ENCODE data around the gene GRM7.

Gene GRM7

GRCh38 chr3:7290077-7290825 lies 429.3 kb downstream of the GRM7 start:
- in situ Hi-C loops (cut with MboI; ENCODE audit: low sequenced_read_pairs), result no loop called here

- in situ Hi-C loops (cut with MboI; ENCODE audit: low sequenced_read_pairs), result no loop called here
Observed at GRCh38 chr3:7292362-7292761, 431.4 kb downstream of the GRM7 start.

- in situ Hi-C loops (cut with MboI; ENCODE audit: low sequenced_read_pairs), result no loop called here
Observed at GRCh38 chr3:7293286-7293685, 432.4 kb downstream of the GRM7 start.

- in situ Hi-C loops (cut with MboI; ENCODE audit: low sequenced_read_pairs), result no loop called here
Observed at GRCh38 chr3:7305561-7305960, 444.6 kb downstream of the GRM7 start.

GRCh38 chr3:7306901-7307300 lies 446.0 kb downstream of the GRM7 start:
- in situ Hi-C loops (cut with MboI; ENCODE audit: low sequenced_read_pairs), result no loop called here

- in situ Hi-C loops (cut with MboI; ENCODE audit: low sequenced_read_pairs), result no loop called here
Observed at GRCh38 chr3:7307410-7307809, 446.5 kb downstream of the GRM7 start.

- in situ Hi-C loops (cut with MboI; ENCODE audit: low sequenced_read_pairs), result no loop called here
Observed at GRCh38 chr3:7309641-7310102, 448.8 kb downstream of the GRM7 start.

GRCh38 chr3:7315037-7315436 lies 454.1 kb downstream of the GRM7 start:
- in situ Hi-C loops (cut with MboI; ENCODE audit: low sequenced_read_pairs), result no loop called here

GRCh38 chr3:7322957-7323669 lies 462.2 kb downstream of the GRM7 start:
- in situ Hi-C loops (cut with MboI; ENCODE audit: low sequenced_read_pairs), result no loop called here

GRCh38 chr3:7328339-7328738 lies 467.4 kb downstream of the GRM7 start:
- in situ Hi-C loops (cut with MboI; ENCODE audit: low sequenced_read_pairs), result no loop called here

GRCh38 chr3:7332696-7333095 lies 471.8 kb downstream of the GRM7 start:
- in situ Hi-C loops (cut with MboI; ENCODE audit: low sequenced_read_pairs), result no loop called here

- in situ Hi-C loops (cut with MboI; ENCODE audit: low sequenced_read_pairs), result no loop called here
Observed at GRCh38 chr3:7333125-7333524, 472.2 kb downstream of the GRM7 start.

GRCh38 chr3:7340795-7341194 lies 479.9 kb downstream of the GRM7 start:
- in situ Hi-C loops (cut with MboI; ENCODE audit: low sequenced_read_pairs), result no loop called here

GRCh38 chr3:7346364-7346763 lies 485.4 kb downstream of the GRM7 start:
- in situ Hi-C loops (cut with MboI; ENCODE audit: low sequenced_read_pairs), result no loop called here

- in situ Hi-C loops (cut with MboI; ENCODE audit: low sequenced_read_pairs), result no loop called here
Observed at GRCh38 chr3:7357101-7357500, 496.2 kb downstream of the GRM7 start.

GRCh38 chr3:7367968-7368367 lies 507.1 kb downstream of the GRM7 start:
- in situ Hi-C loops (cut with MboI; ENCODE audit: low sequenced_read_pairs), result no loop called here

GRCh38 chr3:7368597-7368996 lies 507.7 kb downstream of the GRM7 start:
- in situ Hi-C loops (cut with MboI; ENCODE audit: low sequenced_read_pairs), result no loop called here

- in situ Hi-C loops (cut with MboI; ENCODE audit: low sequenced_read_pairs), result no loop called here
Observed at GRCh38 chr3:7371693-7372572, 511.0 kb downstream of the GRM7 start.

GRCh38 chr3:7377103-7377502 lies 516.2 kb downstream of the GRM7 start:
- in situ Hi-C loops (cut with MboI; ENCODE audit: low sequenced_read_pairs), result no loop called here

GRCh38 chr3:7381741-7382140 lies 520.8 kb downstream of the GRM7 start:
- in situ Hi-C loops (cut with MboI; ENCODE audit: low sequenced_read_pairs), result no loop called here

- in situ Hi-C loops (cut with MboI; ENCODE audit: low sequenced_read_pairs), result no loop called here
Observed at GRCh38 chr3:7382293-7383010, 521.5 kb downstream of the GRM7 start.
